Activated CD8-positive, alpha-beta T cell treated with anti-CD3 and anti-CD28 coated beads, Interleukin-2, amount 10 ng/mL, durations not matched to agents 7 days and 5 days (primary cell): ENCODE results near the gene FBP2. TPM values are rescaled to one million over a fixed set of nuclear protein-coding genes. Genes with fewer than 3 reads are reported as not detected.
"Not testable (repeated sequence)": the region's sequence is repeated elsewhere in the genome, so short reads cannot be mapped to it uniquely, and the experiment has no call there.

Experiments used
- ATAC-seq: fragments of 150-1000 bp; cut with Tn5 transposase; one replicate; pipeline ENCODE4 v1.10.0; 2021; ENCODE audit warnings: moderate library complexity
- CTCF ChIA-PET: fragments of 350-600 bp; sonication (Branson Sonifier 250); formaldehyde crosslinking; loops from one replicate; lab custom pipeline; 2021; ENCODE audit warnings: antibody characterized with exemption; lab: Charles Lee
- POLR2A ChIA-PET: fragments of 350-600 bp; sonication (Branson Sonifier 250); formaldehyde crosslinking; loops from one replicate; lab custom pipeline; 2021; ENCODE audit warnings: antibody characterized with exemption; lab: Charles Lee
- DNase-seq: peaks from one replicate; pipeline ENCODE4 v3.0.0-alpha.2; 2020
- H3K27ac Mint-ChIP-seq: one replicate; pipeline ENCODE4 v1.8.0; 2021; ENCODE audit warnings: mild to moderate bottlenecking, mixed read lengths
- H3K27me3 Mint-ChIP-seq: one replicate; pipeline ENCODE4 v1.8.0; 2021; ENCODE audit warnings: low read depth, mixed read lengths
- H3K36me3 Mint-ChIP-seq: one replicate; pipeline ENCODE4 v1.8.0; 2021; ENCODE audit warnings: low read depth, mixed read lengths
- H3K4me1 Mint-ChIP-seq: one replicate; pipeline ENCODE4 v1.8.0; 2021; ENCODE audit warnings: low read depth, mixed read lengths
- H3K4me3 Mint-ChIP-seq: one replicate; pipeline ENCODE4 v1.8.0; 2021; ENCODE audit warnings: mild to moderate bottlenecking, mixed read lengths
- H3K9me3 Mint-ChIP-seq: one replicate; pipeline ENCODE4 v1.8.0; 2022; ENCODE audit warnings: mixed read lengths; ENCODE audit not compliant: insufficient read depth
- total RNA-seq, 2 experiments: library from RNA; stranded (reverse); gene quantifications; one replicate each; pipeline ENCODE4 v1.2.3, GENCODE V29; 2021

The FBP2 gene
- total RNA-seq, 2 experiments from 2014 or later, result not detected

- H3K27ac Mint-ChIP-seq, result no peak within 1 kb of the TSS
- POLR2A ChIA-PET, result no interaction called here
- no peaks in the 10 kb centered on the region for H3K4me1 Mint-ChIP-seq
- peaks cover 21% of the 10 kb centered on the region for H3K27me3 Mint-ChIP-seq
- no peaks in the 10 kb centered on the region for H3K36me3 Mint-ChIP-seq
- CTCF ChIA-PET, result no interaction called here
- DNase-seq, result peak; percentile 31
- ATAC-seq, result peak; percentile 58
- H3K9me3 Mint-ChIP-seq, result no peaks in the 10 kb centered on the region
- H3K4me3 Mint-ChIP-seq, result no peak within 1 kb of the TSS
Observed at GRCh38 chr9:94554439-94555331, 38.9 kb downstream of the FBP2 start, which contains the start of gene PCAT7. Gene PCAT7, plus strand, starts transcription at chr9:94555083.

- no peak for ATAC-seq
Observed at GRCh38 chr9:94554078-94554438, 39.6 kb downstream of the FBP2 start.

GRCh38 chr9:94553029-94553938 is 40.3 kb downstream of the FBP2 start:
- Mint-ChIP-seq H3K36me3 (no peaks in the 10 kb centered on the region), H3K4me3 (no peak overlapping the region), H3K27me3 (peaks cover 24% of the 10 kb centered on the region), H3K27ac (no peak overlapping the region), H3K9me3 (no peaks in the 10 kb centered on the region), H3K4me1 (no peaks in the 10 kb centered on the region)
- ATAC-seq (no peak), DNase-seq (no peak)
- ChIA-PET POLR2A (no interaction called here), CTCF (no interaction called here)

More at GRCh38 chr9:94554078-94554438, 39.6 kb downstream of the FBP2 start:
- Mint-ChIP-seq H3K4me3 (no peak overlapping the region), H3K27ac (no peak overlapping the region), H3K36me3 (no peaks in the 10 kb centered on the region), H3K27me3 (peaks cover 21% of the 10 kb centered on the region), H3K4me1 (no peaks in the 10 kb centered on the region), H3K9me3 (no peaks in the 10 kb centered on the region)
- CTCF ChIA-PET, result no interaction called here
- POLR2A ChIA-PET, result no interaction called here
- no peak for DNase-seq

- Mint-ChIP-seq H3K4me3 (no peak overlapping the region), H3K9me3 (no peaks in the 10 kb centered on the region), H3K36me3 (no peaks in the 10 kb centered on the region), H3K27ac (no peak overlapping the region), H3K27me3 (peaks cover 21% of the 10 kb centered on the region), H3K4me1 (no peaks in the 10 kb centered on the region)
- CTCF ChIA-PET, result no interaction called here
- ATAC-seq (no peak), DNase-seq (no peak)
- POLR2A ChIA-PET, result no interaction called here
Observed at GRCh38 chr9:94545940-94546339, 47.7 kb downstream of the FBP2 start.

- POLR2A ChIA-PET, ATAC-seq, H3K36me3 Mint-ChIP-seq, H3K4me1 Mint-ChIP-seq, DNase-seq, CTCF ChIA-PET, H3K9me3 Mint-ChIP-seq, H3K4me3 Mint-ChIP-seq, H3K27ac Mint-ChIP-seq: not testable (repeated sequence)
- H3K27me3 Mint-ChIP-seq, result peaks cover 14% of the 10 kb centered on the region
Observed at GRCh38 chr9:94544335-94544734, 49.3 kb downstream of the FBP2 start.

GRCh38 chr9:94538908-94539307 is 54.7 kb downstream of the FBP2 start:
- no peaks in the 10 kb centered on the region for H3K9me3 Mint-ChIP-seq
- no peak overlapping the region for H3K4me3 Mint-ChIP-seq
- no peaks in the 10 kb centered on the region for H3K36me3 Mint-ChIP-seq
- CTCF ChIA-PET, result no interaction called here
- no peaks in the 10 kb centered on the region for H3K4me1 Mint-ChIP-seq
- H3K27ac Mint-ChIP-seq, result no peak overlapping the region
- no peak for DNase-seq
- POLR2A ChIA-PET, result no interaction called here
- peaks cover 8% of the 10 kb centered on the region for H3K27me3 Mint-ChIP-seq
- ATAC-seq, result no peak

GRCh38 chr9:94534901-94535300 is 58.7 kb downstream of the FBP2 start:
- no peaks in the 10 kb centered on the region for H3K36me3 Mint-ChIP-seq
- DNase-seq, result no peak
- ChIA-PET CTCF (no interaction called here), POLR2A (no interaction called here)
- peaks cover 22% of the 10 kb centered on the region for H3K27me3 Mint-ChIP-seq
- H3K4me1 Mint-ChIP-seq, result no peaks in the 10 kb centered on the region
- H3K9me3 Mint-ChIP-seq, result no peaks in the 10 kb centered on the region
- no peak for ATAC-seq
- no peak overlapping the region for H3K4me3 Mint-ChIP-seq
- H3K27ac Mint-ChIP-seq, result no peak overlapping the region

GRCh38 chr9:94533601-94534000 is 60.0 kb downstream of the FBP2 start:
- H3K9me3 Mint-ChIP-seq, result no peaks in the 10 kb centered on the region
- CTCF ChIA-PET, result no interaction called here
- H3K36me3 Mint-ChIP-seq, result no peaks in the 10 kb centered on the region
- POLR2A ChIA-PET, result no interaction called here
- DNase-seq, result no peak
- no peak overlapping the region for H3K27ac Mint-ChIP-seq
- no peak overlapping the region for H3K4me3 Mint-ChIP-seq
- H3K27me3 Mint-ChIP-seq, result peaks cover 22% of the 10 kb centered on the region
- ATAC-seq, result no peak
- H3K4me1 Mint-ChIP-seq, result no peaks in the 10 kb centered on the region

- ChIA-PET POLR2A (no interaction called here), CTCF (no interaction called here)
- Mint-ChIP-seq H3K27ac (no peak overlapping the region), H3K36me3 (no peaks in the 10 kb centered on the region), H3K4me3 (no peak overlapping the region), H3K4me1 (no peaks in the 10 kb centered on the region), H3K27me3 (peaks cover 22% of the 10 kb centered on the region), H3K9me3 (no peaks in the 10 kb centered on the region)
- DNase-seq (no peak), ATAC-seq (no peak)
Observed at GRCh38 chr9:94533155-94533554, 60.5 kb downstream of the FBP2 start.

GRCh38 chr9:94528886-94529285 is 64.7 kb downstream of the FBP2 start:
- no peaks in the 10 kb centered on the region for H3K36me3 Mint-ChIP-seq
- POLR2A ChIA-PET, result no interaction called here
- no peak for ATAC-seq
- no peak overlapping the region for H3K4me3 Mint-ChIP-seq
- H3K4me1 Mint-ChIP-seq, result no peaks in the 10 kb centered on the region
- CTCF ChIA-PET, result no interaction called here
- H3K27ac Mint-ChIP-seq, result no peak overlapping the region
- no peak for DNase-seq
- peaks cover 17% of the 10 kb centered on the region for H3K27me3 Mint-ChIP-seq
- no peaks in the 10 kb centered on the region for H3K9me3 Mint-ChIP-seq

- Mint-ChIP-seq H3K36me3 (no peaks in the 10 kb centered on the region), H3K9me3 (no peaks in the 10 kb centered on the region), H3K27me3 (peaks cover 14% of the 10 kb centered on the region), H3K4me3 (no peak overlapping the region), H3K4me1 (no peaks in the 10 kb centered on the region), H3K27ac (no peak overlapping the region)
- POLR2A ChIA-PET, result no interaction called here
- CTCF ChIA-PET, result no interaction called here
- DNase-seq, result no peak
- ATAC-seq, result no peak
Observed at GRCh38 chr9:94526951-94527350, 66.7 kb downstream of the FBP2 start.

- ChIA-PET POLR2A (no interaction called here), CTCF (no interaction called here)
- no peaks in the 10 kb centered on the region for H3K4me1 Mint-ChIP-seq
- ATAC-seq (no peak), DNase-seq (no peak)
- no peak overlapping the region for H3K27ac Mint-ChIP-seq
- no peaks in the 10 kb centered on the region for H3K9me3 Mint-ChIP-seq
- peaks cover 12% of the 10 kb centered on the region for H3K27me3 Mint-ChIP-seq
- H3K4me3 Mint-ChIP-seq, result no peak overlapping the region
- no peaks in the 10 kb centered on the region for H3K36me3 Mint-ChIP-seq
Observed at GRCh38 chr9:94526271-94526670, 67.4 kb downstream of the FBP2 start.
